ENCODE results near the gene KCNN4.

The KCNN4 gene

DNA sequence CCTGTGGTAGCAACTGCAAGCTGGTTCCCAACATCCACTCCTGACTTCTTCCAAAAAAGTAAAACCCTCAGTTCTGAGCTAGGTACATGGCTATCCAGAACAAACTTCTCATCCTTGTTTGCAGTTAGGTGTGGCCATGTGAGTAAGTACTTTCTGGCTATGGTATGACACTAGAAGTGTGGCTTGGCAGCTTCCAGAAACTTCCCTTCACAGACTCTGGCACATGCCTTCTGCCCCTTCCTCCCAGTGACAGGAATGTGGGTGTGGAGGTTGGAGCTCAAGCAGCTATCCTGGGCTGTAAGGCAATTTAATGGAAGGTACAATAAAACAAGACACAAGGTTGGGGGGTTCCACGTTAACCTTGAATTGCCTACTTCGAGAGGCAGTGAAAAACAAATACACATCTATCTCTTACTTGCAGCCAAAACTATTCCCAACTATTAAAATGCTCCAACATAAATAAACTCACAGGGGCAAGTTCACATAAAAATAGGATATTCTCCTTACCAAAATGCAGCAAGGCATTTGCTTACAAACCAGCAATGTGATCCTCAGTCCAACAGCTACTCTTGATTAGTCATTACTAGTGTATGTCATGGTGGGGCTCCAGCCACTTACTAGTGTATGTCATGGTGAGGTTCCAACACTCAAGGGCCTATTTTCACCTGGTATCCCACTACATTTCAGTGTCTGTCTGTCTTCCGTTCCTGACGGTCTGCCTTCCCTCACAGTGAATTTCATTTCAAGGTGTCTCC lies 29.1 kb downstream of the KCNN4 start:
- Mint-ChIP-seq H3K9me3 (peaks cover 0 to 6% of the 10 kb centered on the region in 2 donors), H3K4me3 (peak overlapping the region in 1 of 2 donors; percentile 77), H3K27ac (peak overlapping the region in 1 of 2 donors; percentile 96), H3K27me3 (no peaks in the 10 kb centered on the region), H3K4me1 (peaks cover 44% of the 10 kb centered on the region)
- DNase-seq (no peak), ATAC-seq (no peak)

DNA sequence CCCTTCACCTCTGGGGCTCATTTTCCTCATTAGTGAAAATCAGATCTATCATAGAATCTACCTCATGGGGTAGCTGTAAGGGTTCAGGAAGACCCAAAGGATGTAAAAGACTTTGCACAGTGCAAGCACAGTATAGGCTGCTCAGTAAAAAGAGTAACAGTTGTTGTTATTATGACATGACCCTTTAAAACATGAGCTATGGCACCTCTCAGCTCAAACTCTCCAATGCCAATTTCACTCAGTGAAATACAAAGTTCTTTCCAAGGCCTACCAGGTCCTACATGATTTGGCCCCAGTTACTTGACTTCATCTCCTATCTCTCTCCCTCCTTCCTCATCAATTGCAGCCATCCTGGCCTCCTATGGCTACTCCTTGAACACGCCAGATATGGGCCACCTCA lies 30.9 kb downstream of the KCNN4 start:
- Mint-ChIP-seq H3K27me3 (no peaks in the 10 kb centered on the region), H3K9me3 (peaks cover 0 to 6% of the 10 kb centered on the region in 2 donors), H3K27ac (peak overlapping the region in 1 of 2 donors; percentile 25), H3K4me3 (no peak overlapping the region), H3K4me1 (peaks cover 41% of the 10 kb centered on the region)
- DNase-seq (no peak), ATAC-seq (no peak)

DNA sequence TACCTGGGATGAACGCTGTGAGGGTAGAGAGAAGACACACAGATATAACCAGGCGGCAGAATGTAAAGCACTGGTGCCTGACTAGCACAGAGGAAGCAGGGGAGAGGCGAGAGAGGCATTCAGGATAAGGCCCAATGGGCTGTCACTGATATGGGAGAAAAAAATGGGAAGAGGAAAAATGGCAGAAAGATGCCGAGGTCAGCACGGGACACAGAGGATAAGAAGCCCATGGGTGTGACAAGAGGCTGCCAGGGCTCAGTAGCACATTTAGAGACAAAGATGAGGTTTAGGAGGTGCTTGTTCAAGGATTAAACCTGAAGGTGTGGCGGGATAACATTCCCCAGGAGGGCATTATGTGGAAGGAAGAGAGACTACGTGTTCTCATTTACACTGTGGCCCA lies 31.6 kb downstream of the KCNN4 start:
- H3K9me3 Mint-ChIP-seq: peaks cover 0 to 6% of the 10 kb centered on the region in 2 donors
- H3K4me3 Mint-ChIP-seq: no peak overlapping the region
- H3K4me1 Mint-ChIP-seq: peaks cover 41% of the 10 kb centered on the region
- H3K27ac Mint-ChIP-seq: peak overlapping the region in 1 of 2 donors; percentile 29
- DNase-seq: no peak
- no peaks in the 10 kb centered on the region for H3K27me3 Mint-ChIP-seq
- no peak for ATAC-seq

DNA sequence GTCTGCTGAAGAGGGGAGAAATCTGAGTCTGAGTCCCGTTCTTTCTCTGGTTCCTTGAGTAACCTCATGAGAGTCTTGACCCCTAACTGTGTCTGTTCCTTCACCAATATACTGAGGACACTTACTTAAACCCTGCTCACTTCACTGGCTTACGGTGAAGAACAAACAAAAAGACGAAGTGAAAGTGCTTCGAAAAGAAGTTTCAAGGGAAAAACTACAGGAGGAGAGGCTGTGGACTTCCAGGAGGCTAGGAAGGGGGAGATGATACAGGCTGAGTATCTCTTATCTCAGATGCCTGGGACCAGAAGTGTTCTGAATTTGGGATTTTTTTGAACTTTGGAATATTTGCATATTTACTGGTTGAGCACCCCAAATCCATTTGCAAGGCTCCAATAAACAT lies 32.1 kb downstream of the KCNN4 start:
- Mint-ChIP-seq H3K27me3 (no peaks in the 10 kb centered on the region), H3K4me3 (peak overlapping the region in 1 of 2 donors; percentile 15), H3K27ac (peak overlapping the region in 1 of 2 donors; percentile 52), H3K9me3 (peaks cover 0 to 6% of the 10 kb centered on the region in 2 donors), H3K4me1 (peaks cover 37% of the 10 kb centered on the region)
- DNase-seq: no peak
- ATAC-seq: no peak

DNA sequence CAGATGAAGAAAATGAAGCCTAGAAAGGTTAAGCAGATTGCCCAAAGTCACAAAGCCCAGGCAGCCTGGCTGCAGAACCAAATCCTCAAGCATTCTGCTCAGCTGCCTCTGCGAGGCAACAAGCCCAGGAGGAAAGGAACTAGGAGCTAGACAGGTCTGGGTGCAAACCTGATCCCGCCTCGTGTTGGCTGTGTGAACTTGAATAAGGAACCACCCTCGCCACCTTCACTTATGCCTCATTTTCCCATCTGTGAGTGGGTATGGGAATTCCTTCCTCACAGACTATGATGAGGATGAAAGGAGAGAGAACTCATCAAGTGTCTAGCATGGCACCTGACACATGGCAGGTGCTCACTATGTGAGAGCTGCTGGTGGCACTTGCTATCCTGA lies 32.6 kb downstream of the KCNN4 start:
- ATAC-seq: no peak
- H3K27me3 Mint-ChIP-seq: no peaks in the 10 kb centered on the region
- H3K4me3 Mint-ChIP-seq: no peak overlapping the region
- peaks cover 32% of the 10 kb centered on the region for H3K4me1 Mint-ChIP-seq
- peaks cover 0 to 6% of the 10 kb centered on the region in 2 donors for H3K9me3 Mint-ChIP-seq
- no peak for DNase-seq
- peak overlapping the region in 1 of 2 donors; percentile 67 for H3K27ac Mint-ChIP-seq

DNA sequence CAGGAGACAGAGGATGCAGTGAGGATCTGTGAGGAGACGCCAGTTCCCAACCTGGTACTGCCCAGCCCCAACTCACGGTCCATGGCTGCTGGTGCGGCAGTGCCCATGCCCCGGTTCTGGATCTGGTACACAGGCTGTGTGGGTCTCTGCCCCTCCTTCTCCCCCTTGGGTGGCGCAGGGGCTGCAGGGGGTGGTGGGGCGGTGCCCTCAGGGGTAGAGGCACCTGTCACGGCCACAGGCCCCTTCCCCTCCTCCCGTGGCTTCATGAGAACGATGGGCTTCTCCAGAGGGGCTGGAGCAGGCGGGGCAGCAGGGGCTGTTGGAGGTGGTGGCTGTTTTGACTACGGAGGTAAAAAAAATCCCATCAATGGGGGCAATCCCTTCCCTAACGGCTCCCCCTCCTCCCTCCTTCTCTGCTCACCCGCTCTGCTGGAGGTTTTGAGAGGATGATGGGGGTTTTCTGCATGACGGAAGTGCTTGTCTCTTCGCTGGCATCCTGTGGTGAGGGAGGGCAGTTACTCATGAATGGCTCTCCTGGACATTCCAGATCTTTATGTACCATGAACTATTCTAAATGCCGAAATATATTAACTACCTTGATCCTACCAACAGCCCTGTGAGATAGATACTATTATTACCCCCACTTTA lies 33.1 kb downstream of the KCNN4 start:
- H3K27ac Mint-ChIP-seq: peak overlapping the region in 1 of 2 donors; percentile 67
- peak; percentile 9 for ATAC-seq
- H3K9me3 Mint-ChIP-seq: peaks cover 0 to 6% of the 10 kb centered on the region in 2 donors
- H3K4me1 Mint-ChIP-seq: peaks cover 27% of the 10 kb centered on the region
- DNase-seq: no peak
- no peaks in the 10 kb centered on the region for H3K27me3 Mint-ChIP-seq
- H3K4me3 Mint-ChIP-seq: no peak overlapping the region

DNA sequence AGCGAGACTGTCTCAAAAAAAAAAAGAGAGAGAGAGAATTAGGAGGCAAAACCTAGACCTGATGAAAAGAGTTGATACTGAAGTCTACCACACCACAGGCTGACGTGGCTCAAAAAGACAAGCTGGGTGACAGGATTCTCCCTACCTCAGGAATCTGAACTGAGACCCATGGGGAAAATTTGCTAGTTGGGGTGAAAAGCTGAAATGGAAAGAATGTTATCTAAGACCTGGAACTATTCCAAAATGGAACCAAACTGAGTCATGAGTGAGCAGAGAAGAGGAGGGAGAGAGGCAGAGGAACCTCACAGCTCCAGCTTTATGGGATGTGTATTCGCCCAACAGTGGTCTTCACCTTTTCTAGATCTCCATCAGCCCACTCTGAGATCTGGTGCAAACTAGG lies 37.7 kb downstream of the KCNN4 start:
- H3K27me3 Mint-ChIP-seq: no peaks in the 10 kb centered on the region
- no peak for ATAC-seq
- peaks cover 8% of the 10 kb centered on the region for H3K4me1 Mint-ChIP-seq
- no peaks in the 10 kb centered on the region for H3K9me3 Mint-ChIP-seq
- no peak for DNase-seq
- H3K27ac Mint-ChIP-seq: peak overlapping the region; percentile 21 to 43
- H3K4me3 Mint-ChIP-seq: no peak overlapping the region

DNA sequence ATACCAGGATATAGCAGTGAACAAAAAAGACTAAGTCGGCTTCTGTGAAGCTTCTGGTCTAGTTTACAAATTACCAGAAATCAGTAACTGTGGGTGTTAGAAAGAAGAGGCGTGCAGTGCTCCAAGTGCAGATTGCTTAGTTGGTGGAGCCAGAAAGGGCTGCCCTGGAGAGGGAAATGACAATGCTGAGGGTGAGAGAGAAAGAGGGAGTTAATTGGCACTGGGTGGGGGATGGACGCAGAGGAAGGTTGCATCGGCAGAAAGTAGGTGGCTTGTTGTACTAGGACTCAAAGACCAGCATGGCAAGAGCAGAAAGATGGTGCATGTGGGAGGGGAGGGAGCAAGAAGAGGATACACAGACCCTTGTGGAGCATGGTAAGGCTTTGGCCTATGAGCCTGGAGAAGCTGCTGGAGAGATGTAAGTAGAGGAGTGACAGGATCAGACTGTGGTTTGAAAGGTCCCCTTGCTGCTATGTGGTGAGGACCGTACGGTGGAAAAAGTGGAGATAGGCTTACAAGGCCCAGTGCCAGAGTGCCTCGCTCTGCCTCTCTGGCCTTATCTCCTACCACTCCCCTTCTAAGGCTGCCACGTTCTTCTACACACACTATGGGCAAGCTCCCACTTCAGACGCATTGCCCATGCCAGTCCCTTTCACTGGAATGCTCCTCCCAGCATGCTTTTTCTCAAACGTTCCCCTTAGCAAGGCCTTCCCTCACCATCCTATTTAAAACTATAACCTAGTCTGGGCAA lies 39.5 kb downstream of the KCNN4 start:
- ATAC-seq (no peak), DNase-seq (no peak)
- Mint-ChIP-seq H3K27me3 (no peaks in the 10 kb centered on the region), H3K9me3 (no peaks in the 10 kb centered on the region), H3K27ac (peak overlapping the region in 1 of 2 donors; percentile 43), H3K4me1 (peaks cover 8% of the 10 kb centered on the region), H3K4me3 (no peak overlapping the region)

DNA sequence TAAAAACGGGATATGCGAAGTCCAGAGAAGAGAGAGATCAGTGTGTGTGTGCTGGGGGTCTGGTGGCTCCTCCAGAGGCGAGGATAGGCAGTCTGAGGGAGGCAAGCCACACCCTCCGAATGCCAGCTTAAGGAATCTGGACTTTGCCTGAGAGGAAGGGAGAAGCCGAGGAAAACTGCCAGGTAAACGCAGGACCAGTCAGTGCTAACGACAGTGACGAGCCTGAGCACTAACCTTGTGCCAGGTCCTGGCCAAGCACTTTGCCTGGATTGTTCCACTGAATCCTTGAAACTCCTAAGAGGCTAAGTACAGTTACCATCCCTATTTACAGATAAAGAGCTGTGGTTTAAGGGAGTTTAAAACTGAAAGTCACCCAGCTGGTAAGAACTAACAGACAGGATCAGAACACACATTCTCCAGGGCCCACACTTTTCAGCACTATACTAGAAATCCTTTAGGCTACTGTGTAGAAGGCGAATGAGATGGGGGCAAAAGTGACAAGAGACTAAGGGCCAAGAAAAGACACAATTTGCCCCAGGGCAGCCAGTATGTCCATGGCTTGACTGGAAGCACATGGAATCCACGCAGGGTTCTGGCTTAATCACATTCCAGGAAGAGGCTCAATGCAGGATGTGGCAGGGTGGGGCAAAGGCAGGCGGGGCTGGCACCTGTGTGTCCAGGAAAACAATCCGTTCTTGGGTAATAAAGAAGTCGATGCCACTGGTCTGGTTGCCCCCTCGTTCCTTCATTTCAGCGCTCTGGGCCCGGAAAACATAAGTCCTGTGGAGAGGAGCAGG lies 41.1 kb downstream of the KCNN4 start:
- Mint-ChIP-seq H3K9me3 (no peaks in the 10 kb centered on the region), H3K4me1 (peaks cover under 1% of the 10 kb centered on the region), H3K27me3 (no peaks in the 10 kb centered on the region), H3K4me3 (no peak overlapping the region), H3K27ac (peak overlapping the region in 1 of 2 donors; percentile 74)
- DNase-seq (no peak), ATAC-seq (no peak)

DNA sequence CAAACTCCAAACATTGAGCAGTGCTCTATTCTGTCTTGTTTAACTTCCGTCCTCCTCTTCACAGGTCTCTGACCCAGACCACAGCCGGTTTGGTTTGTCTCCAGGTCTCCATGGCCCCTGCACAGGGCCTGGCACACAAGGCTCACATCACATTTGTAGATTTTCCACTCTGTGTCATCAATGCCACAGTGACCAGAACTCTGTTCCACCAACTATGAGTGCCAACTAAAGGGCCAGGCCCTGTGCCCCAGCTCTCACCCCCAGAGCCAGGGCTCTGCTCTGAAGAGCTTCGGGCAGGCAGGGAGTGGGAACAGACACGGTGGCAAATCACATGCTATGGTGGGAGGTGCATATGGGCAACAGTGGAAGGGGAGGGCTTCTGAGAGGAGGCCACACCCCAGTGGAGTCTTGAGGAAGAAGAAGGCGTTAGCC lies 42.0 kb downstream of the KCNN4 start:
- Mint-ChIP-seq H3K4me1 (no peaks in the 10 kb centered on the region), H3K9me3 (no peaks in the 10 kb centered on the region), H3K27me3 (no peaks in the 10 kb centered on the region), H3K27ac (no peak overlapping the region), H3K4me3 (no peak overlapping the region)
- no peak for DNase-seq
- ATAC-seq: no peak

DNA sequence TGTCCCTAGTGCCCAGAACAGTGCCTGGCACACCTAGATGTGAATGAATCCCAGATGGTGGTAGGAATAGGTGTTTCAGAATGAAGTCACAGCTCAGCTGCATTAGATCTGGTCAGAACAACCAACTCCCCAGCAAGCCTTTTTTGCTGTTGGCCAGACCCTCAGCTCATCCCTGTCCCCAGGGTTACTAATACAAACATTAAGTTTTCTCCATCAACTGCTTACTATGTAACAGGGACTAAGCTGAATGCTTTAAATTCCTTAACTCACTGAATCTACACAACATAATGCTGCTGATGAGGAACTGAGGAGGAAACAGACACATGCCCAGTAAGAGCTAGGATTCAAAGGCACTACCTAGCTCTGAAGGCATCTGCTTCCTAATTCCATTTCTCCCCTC lies 44.8 kb downstream of the KCNN4 start:
- Mint-ChIP-seq H3K9me3 (no peaks in the 10 kb centered on the region), H3K27me3 (no peaks in the 10 kb centered on the region), H3K4me1 (no peaks in the 10 kb centered on the region), H3K4me3 (no peak overlapping the region), H3K27ac (no peak overlapping the region)
- DNase-seq (no peak), ATAC-seq (no peak)

DNA sequence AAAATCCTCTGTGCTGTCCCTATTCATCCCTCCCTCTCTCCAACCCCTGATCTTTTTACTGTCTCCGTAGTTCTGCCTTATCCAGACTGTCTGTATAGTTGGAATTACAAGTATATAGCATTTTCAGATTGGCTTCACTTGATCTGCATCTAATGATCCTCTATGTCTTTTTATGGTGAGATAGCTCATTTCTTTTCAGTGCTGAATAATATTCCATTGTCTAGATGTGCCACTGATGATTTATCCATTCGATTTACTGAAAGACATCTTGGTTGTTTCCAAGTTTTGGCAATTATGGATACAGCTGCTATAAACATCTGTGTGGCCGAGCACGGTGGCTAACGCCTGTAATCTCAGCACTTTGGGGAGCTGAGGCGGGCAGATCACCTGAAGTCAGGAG lies 45.8 kb downstream of the KCNN4 start:
- DNase-seq: no peak
- no peaks in the 10 kb centered on the region for H3K27me3 Mint-ChIP-seq
- peak overlapping the region in 1 of 2 donors; percentile 34 for H3K27ac Mint-ChIP-seq
- no peak for ATAC-seq
- no peaks in the 10 kb centered on the region for H3K9me3 Mint-ChIP-seq
- no peak overlapping the region for H3K4me3 Mint-ChIP-seq
- no peaks in the 10 kb centered on the region for H3K4me1 Mint-ChIP-seq

DNA sequence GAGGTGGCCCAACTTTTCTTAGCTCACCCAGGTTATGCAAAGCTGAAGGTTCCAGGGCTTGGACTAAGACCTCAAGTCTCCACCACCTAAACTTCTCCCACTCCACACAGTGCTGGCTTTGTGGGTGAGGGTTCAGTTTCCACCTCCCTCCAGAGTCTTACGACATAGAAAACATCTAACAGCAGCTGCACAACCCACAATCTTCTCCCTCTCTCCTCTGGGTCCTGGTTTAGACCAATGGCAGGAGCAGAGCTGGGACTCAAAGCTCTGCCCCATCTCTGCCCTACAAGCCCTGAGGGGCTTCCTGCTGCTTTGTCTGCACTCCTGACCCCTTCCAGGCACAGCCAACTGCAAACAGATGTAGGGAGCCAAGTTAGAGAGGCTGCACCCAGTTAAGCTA lies 48.9 kb downstream of the KCNN4 start:
- no peak for ATAC-seq
- Mint-ChIP-seq H3K27me3 (no peaks in the 10 kb centered on the region), H3K4me1 (no peaks in the 10 kb centered on the region), H3K4me3 (no peak overlapping the region), H3K27ac (peak overlapping the region; percentile 49 to 84), H3K9me3 (no peaks in the 10 kb centered on the region)
- DNase-seq: no peak

DNA sequence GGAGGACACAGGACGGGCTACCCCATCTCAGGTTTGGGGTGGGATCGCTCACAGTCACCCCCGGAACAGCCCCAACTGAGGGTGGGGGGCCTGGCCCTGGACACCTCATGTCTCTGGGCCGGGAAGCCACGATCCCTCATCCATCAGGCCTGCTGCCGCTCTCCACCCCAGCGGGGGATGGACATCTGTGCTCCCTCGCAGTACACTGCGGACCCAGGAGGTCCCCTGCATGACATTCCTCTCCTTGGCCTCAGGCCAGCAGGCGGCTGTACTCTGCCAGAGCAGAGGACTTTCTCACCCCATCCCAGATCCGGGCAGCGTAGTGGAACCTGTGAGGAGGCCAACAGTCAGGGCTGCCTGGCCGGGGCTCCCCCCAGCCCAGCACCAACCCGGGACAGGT lies 49.4 kb downstream of the KCNN4 start:
- H3K4me1 Mint-ChIP-seq: no peaks in the 10 kb centered on the region
- no peaks in the 10 kb centered on the region for H3K27me3 Mint-ChIP-seq
- no peak for DNase-seq
- H3K9me3 Mint-ChIP-seq: no peaks in the 10 kb centered on the region
- no peak overlapping the region for H3K4me3 Mint-ChIP-seq
- no peak for ATAC-seq
- H3K27ac Mint-ChIP-seq: peak overlapping the region in 1 of 2 donors; percentile 24

DNA sequence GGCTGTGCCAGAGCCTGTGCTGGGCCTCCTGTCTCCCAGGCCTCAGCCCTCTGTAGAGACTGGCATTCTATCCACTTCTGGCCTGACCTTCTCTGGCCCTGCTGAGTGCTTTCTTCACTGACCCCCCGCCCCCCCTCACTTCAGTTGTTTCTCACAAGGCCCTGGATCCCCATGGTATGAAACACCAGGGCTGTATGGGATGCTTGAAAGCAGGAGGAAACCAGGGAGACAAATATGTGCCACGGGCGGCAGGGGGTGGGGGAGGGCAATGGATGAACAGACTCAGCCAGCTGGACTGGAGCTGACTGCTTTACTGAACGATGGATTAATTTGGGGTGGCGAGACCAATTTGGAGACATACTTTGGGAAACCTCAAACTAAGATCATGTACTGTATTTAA lies 50.9 kb downstream of the KCNN4 start:
- ATAC-seq: no peak
- Mint-ChIP-seq H3K4me1 (peaks cover 5% of the 10 kb centered on the region), H3K9me3 (no peaks in the 10 kb centered on the region), H3K4me3 (no peak overlapping the region), H3K27ac (no peak overlapping the region), H3K27me3 (no peaks in the 10 kb centered on the region)
- DNase-seq: no peak
